ENCODE measurements around the gene RBM41.

- TF ChIP-seq, protein P1, sequence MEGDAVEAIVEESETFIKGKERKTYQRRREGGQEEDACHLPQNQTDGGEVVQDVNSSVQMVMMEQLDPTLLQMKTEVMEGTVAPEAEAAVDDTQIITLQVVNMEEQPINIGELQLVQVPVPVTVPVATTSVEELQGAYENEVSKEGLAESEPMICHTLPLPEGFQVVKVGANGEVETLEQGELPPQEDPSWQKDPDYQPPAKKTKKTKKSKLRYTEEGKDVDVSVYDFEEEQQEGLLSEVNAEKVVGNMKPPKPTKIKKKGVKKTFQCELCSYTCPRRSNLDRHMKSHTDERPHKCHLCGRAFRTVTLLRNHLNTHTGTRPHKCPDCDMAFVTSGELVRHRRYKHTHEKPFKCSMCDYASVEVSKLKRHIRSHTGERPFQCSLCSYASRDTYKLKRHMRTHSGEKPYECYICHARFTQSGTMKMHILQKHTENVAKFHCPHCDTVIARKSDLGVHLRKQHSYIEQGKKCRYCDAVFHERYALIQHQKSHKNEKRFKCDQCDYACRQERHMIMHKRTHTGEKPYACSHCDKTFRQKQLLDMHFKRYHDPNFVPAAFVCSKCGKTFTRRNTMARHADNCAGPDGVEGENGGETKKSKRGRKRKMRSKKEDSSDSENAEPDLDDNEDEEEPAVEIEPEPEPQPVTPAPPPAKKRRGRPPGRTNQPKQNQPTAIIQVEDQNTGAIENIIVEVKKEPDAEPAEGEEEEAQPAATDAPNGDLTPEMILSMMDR (IDR thresholded peaks at IDR 0.05 in 4 of 5, conservative IDR thresholded peaks at IDR 0.05 in 1 of 5): no peak
- TF ChIP-seq POLR2A (IDR thresholded peaks at IDR 0.05): no peak
Observed at GRCh38 chrX:107153005-107153404, 34.4 kb upstream of the RBM41 start.

Measured in gastrocnemius medialis (tissue), 4 donors.